ENCODE measurements around the gene PIGBOS1.

DNA sequence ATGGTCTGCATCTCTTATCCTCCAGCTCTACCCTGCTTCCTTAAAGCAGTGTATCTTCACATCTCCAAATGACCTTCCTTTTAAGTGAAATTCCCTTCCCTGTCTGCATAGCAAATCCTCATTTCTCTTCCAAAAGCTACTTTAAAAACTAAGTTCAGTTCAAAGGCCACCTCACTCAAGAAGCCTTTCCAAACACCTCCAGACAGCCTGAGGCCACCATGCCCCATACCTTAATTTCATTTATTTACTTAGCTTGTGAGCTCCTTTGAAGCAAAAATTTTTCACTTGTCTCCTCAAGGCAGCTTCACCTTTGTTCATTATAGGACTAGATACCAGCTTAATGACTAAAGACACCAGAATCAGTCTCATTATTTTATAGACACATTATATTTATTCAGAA lies 39.5 kb upstream of the PIGBOS1 start:
- TF ChIP-seq, protein P1, sequence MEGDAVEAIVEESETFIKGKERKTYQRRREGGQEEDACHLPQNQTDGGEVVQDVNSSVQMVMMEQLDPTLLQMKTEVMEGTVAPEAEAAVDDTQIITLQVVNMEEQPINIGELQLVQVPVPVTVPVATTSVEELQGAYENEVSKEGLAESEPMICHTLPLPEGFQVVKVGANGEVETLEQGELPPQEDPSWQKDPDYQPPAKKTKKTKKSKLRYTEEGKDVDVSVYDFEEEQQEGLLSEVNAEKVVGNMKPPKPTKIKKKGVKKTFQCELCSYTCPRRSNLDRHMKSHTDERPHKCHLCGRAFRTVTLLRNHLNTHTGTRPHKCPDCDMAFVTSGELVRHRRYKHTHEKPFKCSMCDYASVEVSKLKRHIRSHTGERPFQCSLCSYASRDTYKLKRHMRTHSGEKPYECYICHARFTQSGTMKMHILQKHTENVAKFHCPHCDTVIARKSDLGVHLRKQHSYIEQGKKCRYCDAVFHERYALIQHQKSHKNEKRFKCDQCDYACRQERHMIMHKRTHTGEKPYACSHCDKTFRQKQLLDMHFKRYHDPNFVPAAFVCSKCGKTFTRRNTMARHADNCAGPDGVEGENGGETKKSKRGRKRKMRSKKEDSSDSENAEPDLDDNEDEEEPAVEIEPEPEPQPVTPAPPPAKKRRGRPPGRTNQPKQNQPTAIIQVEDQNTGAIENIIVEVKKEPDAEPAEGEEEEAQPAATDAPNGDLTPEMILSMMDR (IDR thresholded peaks at IDR 0.05; ENCODE audit: low read depth, low read length, missing input control) = no peak
- TF ChIP-seq HNF4A (conservative IDR thresholded peaks at IDR 0.05) = no peak
- TF ChIP-seq TAF1 (conservative IDR thresholded peaks at IDR 0.05) = no peak
- no peak for TF ChIP-seq RAD21 (IDR thresholded peaks at IDR 0.05)
- no peak for TF ChIP-seq EGR1 (IDR thresholded peaks at IDR 0.05; ENCODE audit: low read depth in 2 of 2)
- TF ChIP-seq SP1 (IDR thresholded peaks at IDR 0.05) = no peak
- no peak for TF ChIP-seq JUND (IDR thresholded peaks at IDR 0.05)
- no peak for TF ChIP-seq GABPA (IDR thresholded peaks at IDR 0.05 in 1 of 2, conservative IDR thresholded peaks at IDR 0.05 in 1 of 2)
- TF ChIP-seq RXRA (IDR thresholded peaks at IDR 0.05) = no peak
- TF ChIP-seq, protein P2, sequence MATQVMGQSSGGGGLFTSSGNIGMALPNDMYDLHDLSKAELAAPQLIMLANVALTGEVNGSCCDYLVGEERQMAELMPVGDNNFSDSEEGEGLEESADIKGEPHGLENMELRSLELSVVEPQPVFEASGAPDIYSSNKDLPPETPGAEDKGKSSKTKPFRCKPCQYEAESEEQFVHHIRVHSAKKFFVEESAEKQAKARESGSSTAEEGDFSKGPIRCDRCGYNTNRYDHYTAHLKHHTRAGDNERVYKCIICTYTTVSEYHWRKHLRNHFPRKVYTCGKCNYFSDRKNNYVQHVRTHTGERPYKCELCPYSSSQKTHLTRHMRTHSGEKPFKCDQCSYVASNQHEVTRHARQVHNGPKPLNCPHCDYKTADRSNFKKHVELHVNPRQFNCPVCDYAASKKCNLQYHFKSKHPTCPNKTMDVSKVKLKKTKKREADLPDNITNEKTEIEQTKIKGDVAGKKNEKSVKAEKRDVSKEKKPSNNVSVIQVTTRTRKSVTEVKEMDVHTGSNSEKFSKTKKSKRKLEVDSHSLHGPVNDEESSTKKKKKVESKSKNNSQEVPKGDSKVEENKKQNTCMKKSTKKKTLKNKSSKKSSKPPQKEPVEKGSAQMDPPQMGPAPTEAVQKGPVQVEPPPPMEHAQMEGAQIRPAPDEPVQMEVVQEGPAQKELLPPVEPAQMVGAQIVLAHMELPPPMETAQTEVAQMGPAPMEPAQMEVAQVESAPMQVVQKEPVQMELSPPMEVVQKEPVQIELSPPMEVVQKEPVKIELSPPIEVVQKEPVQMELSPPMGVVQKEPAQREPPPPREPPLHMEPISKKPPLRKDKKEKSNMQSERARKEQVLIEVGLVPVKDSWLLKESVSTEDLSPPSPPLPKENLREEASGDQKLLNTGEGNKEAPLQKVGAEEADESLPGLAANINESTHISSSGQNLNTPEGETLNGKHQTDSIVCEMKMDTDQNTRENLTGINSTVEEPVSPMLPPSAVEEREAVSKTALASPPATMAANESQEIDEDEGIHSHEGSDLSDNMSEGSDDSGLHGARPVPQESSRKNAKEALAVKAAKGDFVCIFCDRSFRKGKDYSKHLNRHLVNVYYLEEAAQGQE (IDR thresholded peaks at IDR 0.05) = no peak
